Measurements from ENCODE around the gene TP53I13. TPM values are rescaled to one million over a fixed set of nuclear protein-coding genes. Genes with fewer than 3 reads are reported as not detected.

The TP53I13 gene
- total RNA-seq, 2 donors from 2014 or later, result 58.3 to 62.7 TPM

DNA sequence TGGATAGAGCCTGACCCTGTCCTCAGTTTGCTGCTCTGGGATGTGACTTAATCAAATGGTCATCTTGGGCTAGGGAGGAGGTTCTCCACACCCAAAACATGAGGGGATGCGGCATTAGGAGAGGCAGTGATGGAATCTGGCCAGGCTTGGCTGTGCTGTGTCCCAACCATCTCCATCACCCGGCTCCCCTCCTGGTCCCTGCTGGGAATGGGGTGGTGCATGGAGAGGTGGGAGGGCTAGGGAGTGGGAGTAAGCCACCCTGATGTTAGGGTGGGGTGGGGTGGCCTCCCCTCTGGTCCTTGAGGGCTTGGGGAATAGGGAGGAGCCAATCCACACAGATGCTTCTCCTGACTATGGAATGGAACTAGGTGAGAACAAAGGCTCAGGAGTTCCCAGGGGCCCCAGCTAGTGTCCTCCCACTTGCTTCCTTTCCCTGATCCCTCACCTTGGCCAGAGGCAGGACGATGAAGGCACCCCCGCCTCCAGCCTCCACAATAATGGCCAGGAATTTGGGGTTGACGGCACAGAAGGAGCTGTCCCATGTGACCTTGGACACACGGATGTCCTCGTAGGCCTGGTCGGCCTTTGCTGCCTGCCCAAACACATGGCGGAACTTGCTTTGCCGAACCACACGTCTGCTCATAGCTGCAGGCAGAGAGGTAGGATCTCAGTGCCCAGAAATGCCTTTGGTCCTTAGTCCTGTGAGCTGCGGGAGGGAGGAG is 52.4 kb downstream of the TP53I13 start:
- intact Hi-C loops (cut with DNase I, micrococcal nuclease), result no loop called here
- DNase-seq (no peak), ATAC-seq (no peak)

DNA sequence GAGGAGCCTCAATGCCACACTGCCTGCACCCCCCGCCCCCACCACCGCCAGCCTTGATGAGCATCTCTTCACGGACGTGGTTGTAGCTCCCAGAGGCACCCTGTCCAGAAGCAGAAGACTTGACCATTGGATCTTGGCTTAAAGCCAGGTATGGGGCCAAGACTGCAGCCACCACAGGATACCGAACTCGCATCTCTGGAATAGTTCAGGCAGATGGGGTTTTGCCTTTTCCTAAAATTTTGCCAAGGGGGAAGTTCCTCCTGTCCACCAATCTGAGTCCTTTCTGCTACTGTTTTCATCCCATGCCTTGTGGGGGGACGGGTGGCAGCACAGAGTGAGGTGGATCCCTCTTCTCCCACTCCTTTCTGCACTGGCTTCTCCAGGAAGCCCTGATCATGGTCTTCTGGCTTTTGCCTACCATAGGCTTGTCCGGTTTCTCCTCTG is 53.3 kb downstream of the TP53I13 start:
- ATAC-seq, result no peak
- intact Hi-C loops (cut with DNase I, micrococcal nuclease), result no loop called here
- no peak for DNase-seq

Other genes with a start within 250 kb of the TP53I13 start
- gene TAOK1, start 178.3 kb upstream of the TP53I13 start, total RNA-seq, result 10 to 100 TPM; 50.6 to 54.9 TPM
- 10 to 100 TPM; 19.5 to 24.0 TPM for gene ABHD15, start 1.7 kb upstream of the TP53I13 start, total RNA-seq
- 10 to 100 TPM; 30.8 to 33.2 TPM for gene GIT1, start 20.9 kb downstream of the TP53I13 start, total RNA-seq
- 1 to 10 TPM; 3.8 to 4.1 TPM for gene ANKRD13B, start 24.4 kb downstream of the TP53I13 start, total RNA-seq
- 1 to 10 TPM; 2.9 to 4.4 TPM for gene CORO6, start 54.2 kb downstream of the TP53I13 start, total RNA-seq

Data from left colon (tissue), 2 donors.